Tibial nerve (tissue), 4 donors: ENCODE data around the gene ATOH8. TPM values are rescaled to one million over a fixed set of nuclear protein-coding genes. Genes with fewer than 3 reads are reported as not detected.

Experiments used
- DNase-seq, 2 donors: peaks; one replicate each; pipeline ENCODE4 v3.0.0-alpha.2; 2019; ENCODE audit warnings: low spot score in 2 of 2
- H3K27ac ChIP-seq, 4 donors: fragments of 200-600 bp; sonication (generic) in 3 of 4; one replicate each; pipeline ENCODE4 v1.5.1; 2017 to 2019; ENCODE audit warnings: mild to moderate bottlenecking in 1 of 4
- H3K27me3 ChIP-seq, 2 donors: fragments of 200-600 bp; sonication (generic) in 1 of 2; one replicate each; pipeline versions ENCODE4 v1.5.1 to v1.6.0; 2017 to 2019
- H3K36me3 ChIP-seq, 3 donors: fragments of 200-600 bp; sonication (generic); one replicate each; pipeline ENCODE4 v1.5.1; 2018 to 2019
- H3K4me1 ChIP-seq, 4 donors: fragments of 200-600 bp; sonication (generic) in 3 of 4; one replicate each; pipeline ENCODE4 v1.5.1; 2017 to 2019
- H3K4me3 ChIP-seq, 4 donors: fragments of 200-600 bp; sonication (generic) in 3 of 4; one replicate each; pipeline ENCODE4 v1.5.1; 2017 to 2019; ENCODE audit warnings: mild to moderate bottlenecking in 1 of 4, moderate library complexity in 1 of 4
- H3K9me3 ChIP-seq, 4 donors: fragments of 200-600 bp; sonication (generic) in 3 of 4; one replicate each; pipeline ENCODE4 v1.5.1; 2017 to 2019
- EP300 ChIP-seq, 2 donors: sonication (generic); formaldehyde crosslinking; IDR thresholded peaks; one replicate each; pipeline ENCODE4 v1.6.1; 2017; ENCODE audit warnings: antibody characterized with exemption in 2 of 2, mild to moderate bottlenecking in 1 of 2
- POLR2A ChIP-seq, 2 donors: fragments of 450-650 bp; IDR thresholded peaks; one replicate each; pipeline ENCODE4 v1.6.1; 2017; ENCODE audit warnings: antibody characterized with exemption in 2 of 2, mild to moderate bottlenecking in 2 of 2, moderate library complexity in 2 of 2
- WGBS, 2 donors: methylation state at CpG; one replicate each; pipeline ENCODE4 v1.1.5; 2018; 5-methylcytosine and 5-hydroxymethylcytosine counted together
- total RNA-seq, 4 donors: library from RNA; depleted of rRNA; stranded (reverse); fragments of >200 nt; gene quantifications; one replicate each; pipeline ENCODE4 v1.1.0, GENCODE V29; 2016
- TF ChIP-seq, protein P1 (sequence below), 5 experiments: fragments of 200-600 bp in 3 of 5; fragments of 450-650 bp in 2 of 5; sonication (generic) in 3 of 5; IDR thresholded peaks; one replicate each; pipeline ENCODE4 v1.5.1; 2016 to 2019; ENCODE audit warnings: antibody characterized with exemption in 5 of 5, mild to moderate bottlenecking in 3 of 5, moderate library complexity in 2 of 5

Gene ATOH8
- total RNA-seq, 4 donors from 2014 or later: 98.0 to 170 (median 119) TPM

DNA sequence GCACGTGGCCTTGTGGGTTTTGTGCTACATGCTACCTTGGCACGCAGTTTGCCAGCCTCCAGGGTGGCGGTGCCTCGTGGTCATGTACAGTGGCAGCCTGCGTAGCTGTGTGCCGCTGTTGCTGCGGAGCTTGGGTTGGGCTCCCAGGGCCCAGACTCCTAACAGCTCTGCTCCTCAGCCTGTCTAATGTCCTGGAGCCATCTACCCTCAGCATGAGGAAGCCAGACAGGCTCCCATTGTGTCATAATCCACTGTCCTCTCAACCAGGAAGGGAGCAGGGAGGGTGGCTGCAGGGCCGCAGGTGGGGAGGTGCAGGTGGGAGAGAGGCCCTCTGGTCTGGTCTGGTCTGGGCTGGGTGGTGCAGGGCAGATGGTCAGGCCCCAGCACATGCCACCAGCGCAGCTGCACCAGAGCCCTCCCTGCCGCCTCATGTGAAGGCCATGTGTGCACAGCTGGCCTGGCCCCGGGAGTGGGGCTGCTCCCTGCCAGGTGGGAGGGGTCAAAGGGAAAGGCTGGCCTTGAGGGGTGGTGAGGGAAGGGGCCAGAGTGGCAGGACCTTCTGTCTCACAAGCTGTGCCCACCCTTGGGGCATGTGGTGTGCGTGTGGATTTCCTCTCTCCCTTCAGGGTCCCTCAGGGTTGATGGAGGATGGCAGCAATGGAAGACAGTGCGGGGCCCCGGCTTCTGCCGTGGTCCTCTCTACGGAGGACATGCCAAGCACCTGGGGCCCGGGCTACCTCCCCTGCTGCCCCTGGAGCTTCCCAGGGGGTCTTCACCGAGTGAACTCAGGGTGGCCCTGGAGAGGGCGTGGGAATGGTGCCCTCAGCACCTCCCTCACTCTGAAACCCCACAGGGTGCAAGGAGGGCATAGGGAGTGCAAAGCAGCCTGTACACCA, 4.8 kb downstream of the ATOH8 start:
- H3K36me3 ChIP-seq: peaks cover 0 to 25% (median 0%) of the 10 kb centered on the region in 3 donors
- H3K27me3 ChIP-seq: no peaks in the 10 kb centered on the region
- TF ChIP-seq EP300 (IDR thresholded peaks at IDR 0.05) (no peak), POLR2A (IDR thresholded peaks at IDR 0.05) (no peak)
- TF ChIP-seq, protein P1, sequence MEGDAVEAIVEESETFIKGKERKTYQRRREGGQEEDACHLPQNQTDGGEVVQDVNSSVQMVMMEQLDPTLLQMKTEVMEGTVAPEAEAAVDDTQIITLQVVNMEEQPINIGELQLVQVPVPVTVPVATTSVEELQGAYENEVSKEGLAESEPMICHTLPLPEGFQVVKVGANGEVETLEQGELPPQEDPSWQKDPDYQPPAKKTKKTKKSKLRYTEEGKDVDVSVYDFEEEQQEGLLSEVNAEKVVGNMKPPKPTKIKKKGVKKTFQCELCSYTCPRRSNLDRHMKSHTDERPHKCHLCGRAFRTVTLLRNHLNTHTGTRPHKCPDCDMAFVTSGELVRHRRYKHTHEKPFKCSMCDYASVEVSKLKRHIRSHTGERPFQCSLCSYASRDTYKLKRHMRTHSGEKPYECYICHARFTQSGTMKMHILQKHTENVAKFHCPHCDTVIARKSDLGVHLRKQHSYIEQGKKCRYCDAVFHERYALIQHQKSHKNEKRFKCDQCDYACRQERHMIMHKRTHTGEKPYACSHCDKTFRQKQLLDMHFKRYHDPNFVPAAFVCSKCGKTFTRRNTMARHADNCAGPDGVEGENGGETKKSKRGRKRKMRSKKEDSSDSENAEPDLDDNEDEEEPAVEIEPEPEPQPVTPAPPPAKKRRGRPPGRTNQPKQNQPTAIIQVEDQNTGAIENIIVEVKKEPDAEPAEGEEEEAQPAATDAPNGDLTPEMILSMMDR (IDR thresholded peaks at IDR 0.05): no peak
- H3K4me3 ChIP-seq: peak overlapping the region in 3 of 4 donors; percentile 4 to 93 (median 36)
- WGBS, 2 donors: 67 to 79% methylated on average over 13 to 16 of the region's 19 CpGs
- no peak for DNase-seq
- H3K4me1 ChIP-seq: peaks cover 0 to 78% (median 39%) of the 10 kb centered on the region in 4 donors
- H3K27ac ChIP-seq: peak overlapping the region; percentile 17 to 94 (median 92)
- H3K9me3 ChIP-seq: no peaks in the 10 kb centered on the region

DNA sequence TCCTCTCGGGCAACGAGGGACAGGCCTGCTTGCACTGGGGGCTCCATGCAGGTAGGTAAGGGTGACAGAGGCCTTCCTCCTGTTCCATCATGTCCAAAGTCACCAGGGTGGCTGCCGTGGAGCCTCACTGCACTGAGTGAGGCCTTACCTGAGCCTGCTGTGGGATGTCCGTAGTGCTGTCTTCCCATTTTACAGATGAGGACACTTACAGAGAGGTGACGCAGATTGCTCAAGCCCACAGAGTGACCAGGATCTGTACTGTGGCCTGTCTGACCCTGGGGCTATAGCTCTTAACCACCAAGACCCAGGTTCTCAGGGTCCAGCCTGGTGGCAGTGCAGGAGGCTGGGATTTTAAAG, 5.4 kb downstream of the ATOH8 start:
- Histone ChIP-seq H3K4me3 (peak overlapping the region in 2 of 4 donors; percentile 36 to 93), H3K36me3 (peaks cover 0 to 29% (median 0%) of the 10 kb centered on the region in 3 donors), H3K27ac (peak overlapping the region; percentile 17 to 94 (median 92)), H3K9me3 (no peaks in the 10 kb centered on the region), H3K27me3 (no peaks in the 10 kb centered on the region), H3K4me1 (peaks cover 0 to 84% (median 39%) of the 10 kb centered on the region in 4 donors)
- no peak for DNase-seq
- 79 to 89% methylated on average over 5 of the region's 5 CpGs for WGBS, 2 donors
- TF ChIP-seq EP300 (IDR thresholded peaks at IDR 0.05) (no peak), POLR2A (IDR thresholded peaks at IDR 0.05) (no peak)
- TF ChIP-seq, protein P1 (IDR thresholded peaks at IDR 0.05): no peak

DNA sequence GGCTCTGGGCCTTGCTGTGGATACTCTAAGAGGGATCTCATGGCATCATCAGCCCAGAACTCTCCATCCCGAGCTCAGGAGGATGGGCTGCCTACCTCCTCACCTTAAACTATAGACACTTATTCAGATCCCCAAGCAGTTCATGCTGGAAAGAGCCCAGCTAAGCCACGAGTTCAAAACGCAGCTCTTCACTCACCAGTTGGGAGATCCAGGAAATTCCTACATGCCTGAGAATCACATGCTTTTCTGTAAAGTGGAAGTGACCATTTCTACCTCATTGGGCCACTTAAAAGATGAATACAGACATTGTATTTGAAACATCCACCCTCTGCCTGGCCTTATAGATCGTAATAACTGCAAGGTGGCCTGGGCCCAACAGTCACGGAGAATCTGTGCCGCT, 6.6 kb downstream of the ATOH8 start:
- TF ChIP-seq POLR2A (IDR thresholded peaks at IDR 0.05): no peak
- TF ChIP-seq, protein P1 (IDR thresholded peaks at IDR 0.05): no peak
- TF ChIP-seq EP300 (IDR thresholded peaks at IDR 0.05): no peak
- peaks cover 0 to 37% (median 0%) of the 10 kb centered on the region in 3 donors for H3K36me3 ChIP-seq
- peaks cover 0 to 96% (median 49%) of the 10 kb centered on the region in 4 donors for H3K4me1 ChIP-seq
- no peaks in the 10 kb centered on the region for H3K27me3 ChIP-seq
- 45 to 52% methylated on average over 6 of the region's 6 CpGs for WGBS, 2 donors
- peak overlapping the region in 2 of 4 donors; percentile 18 to 93 for H3K4me3 ChIP-seq
- no peaks in the 10 kb centered on the region for H3K9me3 ChIP-seq
- peak overlapping the region; percentile 57 to 94 (median 92) for H3K27ac ChIP-seq
- DNase-seq: no peak

DNA sequence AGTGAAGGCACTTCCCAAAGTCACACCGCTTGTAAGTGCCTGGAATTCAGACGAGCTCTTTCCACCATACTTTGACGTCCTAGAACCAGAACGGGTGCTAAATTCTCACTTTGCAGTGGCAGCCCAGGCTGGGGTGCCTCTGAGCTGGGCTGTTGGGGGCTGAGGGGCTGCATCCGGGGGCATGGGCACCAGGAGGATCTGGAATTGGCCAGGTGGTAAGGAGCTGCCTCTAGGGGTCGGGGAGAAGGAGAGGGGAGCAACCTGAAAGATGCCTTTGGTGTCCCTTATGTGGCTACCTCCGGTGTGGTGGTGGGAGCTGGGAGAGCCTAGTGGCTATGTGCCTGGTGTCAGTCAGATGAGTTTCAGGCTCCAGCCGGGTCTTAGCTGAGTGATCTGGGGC, 7.1 kb downstream of the ATOH8 start:
- Histone ChIP-seq H3K9me3 (no peaks in the 10 kb centered on the region), H3K27me3 (no peaks in the 10 kb centered on the region), H3K27ac (peak overlapping the region; percentile 57 to 94 (median 92)), H3K36me3 (peaks cover 0 to 42% (median 0%) of the 10 kb centered on the region in 3 donors), H3K4me1 (peaks cover 0 to 100% (median 54%) of the 10 kb centered on the region in 4 donors), H3K4me3 (peak overlapping the region in 1 of 4 donors; percentile 18)
- TF ChIP-seq, protein P1 (IDR thresholded peaks at IDR 0.05): no peak
- TF ChIP-seq EP300 (IDR thresholded peaks at IDR 0.05): no peak
- no peak for TF ChIP-seq POLR2A (IDR thresholded peaks at IDR 0.05)
- DNase-seq: no peak
- 78 to 87% methylated on average over 8 of the region's 8 CpGs for WGBS, 2 donors

DNA sequence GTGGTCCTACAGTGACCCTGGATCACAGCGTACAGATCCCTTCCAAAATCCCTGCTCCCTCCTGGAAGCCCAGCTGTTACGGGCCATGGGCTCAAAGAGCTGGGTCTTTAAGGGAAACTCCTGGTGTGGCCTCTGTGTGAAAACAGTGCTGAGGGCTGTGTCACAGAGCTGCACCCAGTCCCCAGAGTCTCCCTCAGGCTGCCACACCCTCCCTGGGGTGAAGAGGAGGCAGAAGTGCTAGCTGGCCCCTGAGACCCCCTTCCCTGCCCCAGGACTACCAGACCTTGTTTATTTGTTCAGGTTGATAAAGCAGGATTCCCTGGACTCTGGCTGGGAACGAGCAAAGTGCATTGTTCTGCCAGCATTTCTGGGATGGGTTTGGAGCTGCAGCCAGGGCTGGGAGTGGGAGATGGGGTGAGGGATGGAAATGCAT, 7.7 kb downstream of the ATOH8 start:
- Histone ChIP-seq H3K9me3 (no peaks in the 10 kb centered on the region), H3K27me3 (no peaks in the 10 kb centered on the region), H3K27ac (peak overlapping the region; percentile 57 to 94 (median 92)), H3K36me3 (peaks cover 0 to 44% (median 0%) of the 10 kb centered on the region in 3 donors), H3K4me1 (peaks cover 0 to 100% (median 56%) of the 10 kb centered on the region in 4 donors), H3K4me3 (peak overlapping the region in 1 of 4 donors; percentile 17)
- DNase-seq: no peak
- 72 to 83% methylated on average over 2 to 3 of the region's 3 CpGs for WGBS, 2 donors
- TF ChIP-seq, protein P1 (IDR thresholded peaks at IDR 0.05): no peak
- TF ChIP-seq POLR2A (IDR thresholded peaks at IDR 0.05) (no peak), EP300 (IDR thresholded peaks at IDR 0.05) (no peak)
